Activated naive CD8-positive, alpha-beta T cell treated with anti-CD3 and anti-CD28 coated beads, Interleukin-2, amount 50 U/mL, for 24 hours (primary cell): ENCODE measurements around the gene ALDH3A2.
A peak's percentile ranks its signal among the peaks of the same experiment; 100 is the strongest.

ENCODE experiments used
- ATAC-seq: fragments of 150-1000 bp; cut with Tn5 transposase; one replicate; pipeline ENCODE4 v1.10.0; 2021
- DNase-seq: peaks from one replicate; pipeline ENCODE4 v3.0.0; 2021
- H3K27ac Mint-ChIP-seq: one replicate; pipeline ENCODE4 v1.8.0; 2021; ENCODE audit warnings: mild to moderate bottlenecking, mixed read lengths
- H3K27me3 Mint-ChIP-seq: one replicate; pipeline ENCODE4 v1.8.0; 2021; ENCODE audit warnings: mixed read lengths
- H3K36me3 Mint-ChIP-seq: one replicate; pipeline ENCODE4 v1.8.0; 2021; ENCODE audit warnings: low read depth, mixed read lengths
- H3K4me1 Mint-ChIP-seq: one replicate; pipeline ENCODE4 v1.8.0; 2021; ENCODE audit warnings: mixed read lengths
- H3K4me3 Mint-ChIP-seq: one replicate; pipeline ENCODE4 v1.8.0; 2021; ENCODE audit warnings: mild to moderate bottlenecking, moderate library complexity, mixed read lengths
- H3K9me3 Mint-ChIP-seq: one replicate; pipeline ENCODE4 v1.8.0; 2021; ENCODE audit warnings: mixed read lengths

ALDH3A2 gene

GRCh38 chr17:19720631-19721426, 72.3 kb downstream of the ALDH3A2 start:
- DNase-seq: no peak
- peaks cover 10% of the 10 kb centered on the region for H3K4me1 Mint-ChIP-seq
- H3K9me3 Mint-ChIP-seq: no peaks in the 10 kb centered on the region
- ATAC-seq: no peak
- no peak overlapping the region for H3K27ac Mint-ChIP-seq
- no peaks in the 10 kb centered on the region for H3K27me3 Mint-ChIP-seq
- H3K4me3 Mint-ChIP-seq: no peak overlapping the region
- H3K36me3 Mint-ChIP-seq: no peaks in the 10 kb centered on the region

DNA sequence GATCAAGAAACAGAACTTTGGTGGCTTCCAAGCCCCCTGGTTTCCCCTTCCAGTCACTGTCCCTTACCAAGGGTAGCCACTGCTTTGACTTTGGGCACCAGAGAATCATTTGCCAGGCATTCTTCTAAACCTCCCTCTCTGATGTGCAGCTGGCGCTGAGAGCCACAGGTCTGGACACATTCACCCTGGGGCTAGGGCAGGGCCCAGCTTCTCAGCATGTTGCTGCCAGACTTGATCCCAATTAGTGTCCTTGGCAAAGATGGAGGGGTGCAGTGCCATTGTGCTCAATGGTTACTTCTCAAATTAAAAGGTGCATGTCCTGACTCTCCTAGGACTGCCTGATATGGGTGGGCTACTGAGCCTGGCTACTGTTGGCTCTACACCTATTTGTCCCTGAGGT, 75.4 kb downstream of the ALDH3A2 start:
- H3K4me1 Mint-ChIP-seq: peaks cover 10% of the 10 kb centered on the region
- H3K27ac Mint-ChIP-seq: no peak overlapping the region
- ATAC-seq (peak; percentile 9), DNase-seq (no peak)
- no peaks in the 10 kb centered on the region for H3K9me3 Mint-ChIP-seq
- no peak overlapping the region for H3K4me3 Mint-ChIP-seq
- H3K36me3 Mint-ChIP-seq: no peaks in the 10 kb centered on the region
- H3K27me3 Mint-ChIP-seq: no peaks in the 10 kb centered on the region

- Mint-ChIP-seq H3K4me3 (peak overlapping the region; percentile 46), H3K27ac (peak overlapping the region; percentile 6)
Measured at GRCh38 chr17:19724501-19725420, 76.2 kb downstream of the ALDH3A2 start.

DNA sequence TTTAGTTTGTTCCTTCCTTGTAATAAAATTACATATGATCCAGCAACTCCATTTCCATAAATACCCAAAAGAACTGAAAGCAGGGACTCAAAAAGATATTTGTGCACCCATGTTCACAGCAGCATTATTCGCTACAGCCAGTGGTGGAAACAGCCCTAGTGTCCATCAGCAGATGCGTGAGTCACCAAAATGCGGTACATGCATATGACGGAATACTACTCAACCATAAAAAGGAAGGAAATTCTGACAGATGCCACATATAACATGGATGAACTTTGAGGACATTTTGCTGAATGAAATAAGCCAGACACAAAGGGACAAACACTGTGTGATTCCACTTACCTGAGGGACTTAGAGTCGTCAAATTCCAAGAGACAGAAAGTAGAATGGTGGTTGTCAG, 76.9 kb downstream of the ALDH3A2 start:
- H3K36me3 Mint-ChIP-seq: no peaks in the 10 kb centered on the region
- peak overlapping the region; percentile 6 for H3K27ac Mint-ChIP-seq
- H3K4me3 Mint-ChIP-seq: no peak overlapping the region
- peaks cover 10% of the 10 kb centered on the region for H3K4me1 Mint-ChIP-seq
- no peaks in the 10 kb centered on the region for H3K9me3 Mint-ChIP-seq
- ATAC-seq (no peak), DNase-seq (no peak)
- H3K27me3 Mint-ChIP-seq: no peaks in the 10 kb centered on the region

More at GRCh38 chr17:19724501-19725420, 76.2 kb downstream of the ALDH3A2 start:
- no peaks in the 10 kb centered on the region for H3K9me3 Mint-ChIP-seq
- peaks cover 10% of the 10 kb centered on the region for H3K4me1 Mint-ChIP-seq
- DNase-seq (peak; percentile 55), ATAC-seq (peak; percentile 65)
- H3K36me3 Mint-ChIP-seq: no peaks in the 10 kb centered on the region
- no peaks in the 10 kb centered on the region for H3K27me3 Mint-ChIP-seq

GRCh38 chr17:19726631-19727376, 78.3 kb downstream of the ALDH3A2 start:
- no peaks in the 10 kb centered on the region for H3K9me3 Mint-ChIP-seq
- ATAC-seq: no peak
- DNase-seq: no peak
- no peak overlapping the region for H3K4me3 Mint-ChIP-seq
- H3K4me1 Mint-ChIP-seq: peaks cover 10% of the 10 kb centered on the region
- H3K36me3 Mint-ChIP-seq: no peaks in the 10 kb centered on the region
- H3K27me3 Mint-ChIP-seq: no peaks in the 10 kb centered on the region
- no peak overlapping the region for H3K27ac Mint-ChIP-seq
